Lower leg skin (tissue), 3 donors: Measurements from ENCODE around the gene SMG9.

Experiments used
- CTCF ChIP-seq, 3 donors: fragments of 450-650 bp; IDR thresholded peaks; one replicate each; pipeline ENCODE4 v1.5.1; 2016; ENCODE audit warnings: antibody characterized with exemption in 3 of 3, mild to moderate bottlenecking in 3 of 3, moderate library complexity in 2 of 3
- POLR2A ChIP-seq, 2 donors: fragments of 450-650 bp; IDR thresholded peaks; one replicate each; pipeline ENCODE4 v1.6.1; 2016 to 2017; ENCODE audit warnings: antibody characterized with exemption in 2 of 2, mild to moderate bottlenecking in 1 of 2, moderate library complexity in 1 of 2

DNA sequence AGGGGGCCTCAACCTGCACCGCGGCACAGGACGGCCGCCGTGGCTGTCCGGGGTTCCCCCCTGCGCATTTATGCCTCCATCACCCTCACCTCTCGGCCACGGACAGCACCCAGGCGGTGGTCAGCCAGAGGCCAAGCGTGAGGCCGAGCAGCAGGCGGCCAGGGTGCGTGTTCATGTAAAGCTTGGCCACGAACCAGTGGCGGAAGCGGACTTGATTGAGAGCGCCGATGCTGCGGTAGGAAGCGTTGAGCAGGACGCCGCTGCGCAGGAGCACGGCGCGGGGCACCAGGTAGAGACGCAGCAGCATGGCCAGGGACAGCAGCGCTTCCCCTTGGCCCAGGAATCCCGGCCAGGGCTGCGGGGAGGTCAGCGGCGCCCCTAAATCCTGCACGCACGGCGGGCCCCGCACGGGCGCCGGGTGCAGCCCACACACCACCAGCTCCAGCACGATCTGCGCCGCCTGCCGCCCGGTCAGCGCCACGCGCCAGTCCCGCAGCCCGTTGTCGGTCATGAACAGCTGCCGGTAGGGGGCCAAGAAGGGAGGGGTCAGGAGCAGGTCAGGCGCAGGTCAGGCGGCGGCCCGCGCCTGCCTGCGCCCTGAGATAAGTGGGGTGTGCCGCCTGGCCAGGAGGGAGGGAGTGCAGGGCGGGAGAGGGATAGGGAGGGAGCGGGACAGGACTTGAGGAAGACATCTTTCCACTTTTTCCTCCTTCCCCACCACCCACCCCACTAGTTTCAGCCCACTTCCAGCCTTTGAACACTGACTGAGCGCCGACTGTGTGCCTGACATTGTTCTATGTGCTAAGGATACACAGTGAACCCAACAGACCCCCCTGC lies 19.6 kb upstream of the SMG9 start:
- TF ChIP-seq CTCF (IDR thresholded peaks at IDR 0.05), result no peak
- TF ChIP-seq POLR2A (IDR thresholded peaks at IDR 0.05), result no peak
